ENCODE measurements around the gene ANAPC7.

ANAPC7 gene

GRCh38 chr12:110340706-110341105, 62.8 kb downstream of the ANAPC7 start:
- no peak for TF ChIP-seq CTCF (IDR thresholded peaks at IDR 0.05)

GRCh38 chr12:110339184-110339952, 64.1 kb downstream of the ANAPC7 start:
- no peak for TF ChIP-seq CTCF (IDR thresholded peaks at IDR 0.05)

- no peak for TF ChIP-seq CTCF (IDR thresholded peaks at IDR 0.05)
These were observed 64.8 kb downstream of the ANAPC7 start for GRCh38 chr12:110338754-110339153.

GRCh38 chr12:110337912-110338710, 65.4 kb downstream of the ANAPC7 start:
- TF ChIP-seq CTCF (IDR thresholded peaks at IDR 0.05), result no peak

- TF ChIP-seq CTCF (IDR thresholded peaks at IDR 0.05), result no peak
These were observed 67.9 kb downstream of the ANAPC7 start for GRCh38 chr12:110335481-110336045.

DNA sequence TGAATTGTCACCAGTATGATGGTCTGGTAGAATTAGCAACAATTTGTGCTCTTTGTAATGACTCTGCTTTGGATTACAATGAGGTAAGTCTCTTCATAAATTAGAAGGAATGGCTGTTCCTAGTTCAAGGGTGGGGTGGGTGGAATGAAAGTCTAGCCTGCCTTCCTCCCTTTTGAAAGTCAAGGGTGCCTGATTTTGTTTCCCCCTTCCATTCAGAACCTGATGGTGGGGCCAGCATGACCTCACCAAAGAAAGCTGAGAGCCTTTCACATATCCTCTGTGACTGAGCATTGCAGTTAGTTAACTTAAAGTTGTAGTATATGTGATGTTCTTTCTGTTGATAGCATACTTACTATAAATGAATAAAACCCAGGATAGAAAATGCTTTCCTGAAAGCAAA, 70.3 kb downstream of the ANAPC7 start:
- no peak for TF ChIP-seq CTCF (IDR thresholded peaks at IDR 0.05)

DNA sequence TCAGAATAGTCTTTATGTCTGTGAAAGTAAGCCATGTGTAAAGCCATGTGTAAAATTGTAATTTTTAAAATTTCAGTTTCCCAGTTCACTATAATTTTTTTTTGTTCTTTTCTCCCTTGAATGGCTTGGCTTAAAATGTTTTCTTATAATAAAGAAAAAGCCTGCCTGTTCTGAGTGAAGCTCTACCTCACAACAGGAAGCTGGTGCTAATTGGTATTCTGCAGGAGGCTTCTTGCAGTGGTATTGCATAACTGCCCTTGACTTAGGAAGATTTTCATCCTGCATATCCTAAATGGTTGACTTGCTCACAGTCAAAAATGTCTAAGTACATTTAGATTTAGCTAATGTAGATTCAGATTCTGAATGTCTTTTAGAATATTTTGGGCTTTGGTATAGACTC, 73.0 kb downstream of the ANAPC7 start:
- TF ChIP-seq CTCF (IDR thresholded peaks at IDR 0.05), result no peak
